Measurements from ENCODE around the gene SMIM33.
"Not testable (repeated sequence)": the region's sequence is repeated elsewhere in the genome, so short reads cannot be mapped to it uniquely, and the experiment has no call there.

Gene SMIM33

GRCh38 chr5:139457241-139457640 is 13.6 kb upstream of the SMIM33 start:
- DNase-seq (ENCODE audit: low read depth in 2 of 2), result no peak

DNA sequence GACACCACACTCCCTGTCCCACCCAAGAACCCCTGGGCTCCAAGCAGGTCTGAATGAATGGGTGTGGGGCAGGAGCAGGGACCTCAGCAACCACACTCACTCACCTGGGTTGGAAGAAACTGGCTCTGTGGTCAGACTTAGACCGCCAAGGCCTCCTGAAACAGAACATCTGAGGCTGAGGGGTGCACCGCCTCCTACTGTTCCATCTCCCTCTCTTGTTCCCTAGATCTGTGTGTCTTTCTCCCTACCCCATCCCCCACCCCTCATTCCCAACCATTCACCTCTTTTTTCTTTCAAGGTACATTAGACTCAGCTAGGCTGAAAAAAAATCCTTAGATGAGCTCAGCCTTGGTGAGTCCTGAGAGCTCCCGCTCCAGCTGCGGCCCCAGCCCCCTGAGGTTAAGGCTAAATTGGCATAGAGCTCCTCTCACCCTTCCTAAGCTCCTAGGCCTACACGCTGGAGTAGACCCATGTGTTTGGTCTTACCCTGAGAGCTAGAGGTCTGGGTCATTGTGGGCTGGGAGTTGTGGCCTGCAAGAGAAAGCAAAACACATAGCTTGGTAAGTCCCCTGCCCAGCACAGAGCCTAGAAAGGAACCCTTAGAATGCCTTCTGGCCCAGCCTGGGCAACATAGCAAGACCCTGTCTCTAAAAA is 13.0 kb upstream of the SMIM33 start:
- no peak for DNase-seq (ENCODE audit: low read depth in 2 of 2)

- peak; percentile 68 to 74 for DNase-seq (ENCODE audit: low read depth in 2 of 2)
Observed at GRCh38 chr5:139458580-139459407, 12.0 kb upstream of the SMIM33 start.

GRCh38 chr5:139459451-139459934 is 11.3 kb upstream of the SMIM33 start:
- no peak for DNase-seq (ENCODE audit: low read depth in 2 of 2)

DNA sequence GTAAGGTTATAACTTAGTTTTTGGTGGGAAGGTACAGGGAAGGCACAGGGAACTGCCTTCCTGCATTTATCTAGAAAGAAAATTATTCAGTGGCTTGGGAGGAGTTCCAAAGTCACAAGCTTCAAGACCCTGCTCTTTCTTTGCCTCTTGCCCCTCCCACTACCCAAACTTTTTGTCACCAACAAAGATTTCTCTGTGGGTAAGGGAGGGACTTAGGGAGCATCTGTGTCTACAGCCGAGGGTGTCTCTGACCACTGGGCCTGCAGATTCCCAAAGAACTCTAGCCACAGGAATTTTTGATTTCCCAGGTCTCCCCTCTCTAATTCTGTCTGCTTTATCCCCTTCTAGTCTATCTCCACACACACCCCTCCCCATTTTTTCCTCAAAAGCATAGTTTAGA is 10.3 kb upstream of the SMIM33 start:
- DNase-seq (ENCODE audit: low read depth in 2 of 2), result no peak

DNA sequence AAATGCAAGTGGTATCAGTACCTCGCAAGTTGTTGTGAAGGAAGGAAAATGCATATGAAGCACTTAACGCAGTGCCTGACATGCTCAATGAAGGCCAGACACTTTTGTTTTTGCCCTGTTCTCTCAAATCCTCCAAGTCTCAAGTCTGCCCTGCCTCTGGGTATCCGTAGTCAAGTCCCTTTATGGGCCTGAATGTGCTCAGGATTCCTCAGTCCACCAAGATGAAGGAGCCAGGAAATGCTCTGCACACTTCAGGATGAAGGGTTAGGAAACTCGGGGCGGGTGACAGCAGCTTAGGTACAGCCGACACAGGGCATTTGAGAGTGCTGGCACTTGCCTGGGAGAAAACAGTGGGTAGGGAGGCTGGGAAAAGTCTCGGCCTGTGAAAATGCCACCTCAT is 9.6 kb upstream of the SMIM33 start:
- no peak for DNase-seq (ENCODE audit: low read depth in 2 of 2)

DNA sequence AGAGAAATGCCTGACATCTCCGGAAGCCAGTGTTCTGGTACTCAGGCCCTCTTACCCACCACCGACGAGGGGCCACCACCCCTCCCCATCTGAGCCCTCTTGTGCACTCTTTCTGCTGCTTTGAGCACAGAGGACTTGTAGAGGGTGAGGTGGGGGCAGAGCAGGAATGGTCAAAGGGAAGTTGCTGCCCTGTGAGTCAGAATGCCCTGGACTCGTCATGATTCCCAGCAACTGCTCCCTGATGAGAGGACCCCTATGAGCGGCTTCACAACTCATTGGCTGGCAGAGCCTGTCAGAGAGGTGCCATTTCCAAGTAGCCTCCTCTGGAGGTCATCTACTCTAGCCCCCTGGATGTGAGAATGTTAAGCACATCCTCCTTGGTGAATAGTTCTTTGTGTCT is 9.1 kb upstream of the SMIM33 start:
- DNase-seq (ENCODE audit: low read depth in 2 of 2), result no peak

GRCh38 chr5:139462586-139463276 is 8.1 kb upstream of the SMIM33 start, which contains the start of gene ECSCR:
ECSCR (minus strand) TSS chr5:139462743; CDS start chr5:139462670, 73 bp downstream.
- no peak for DNase-seq (ENCODE audit: low read depth in 2 of 2)

DNA sequence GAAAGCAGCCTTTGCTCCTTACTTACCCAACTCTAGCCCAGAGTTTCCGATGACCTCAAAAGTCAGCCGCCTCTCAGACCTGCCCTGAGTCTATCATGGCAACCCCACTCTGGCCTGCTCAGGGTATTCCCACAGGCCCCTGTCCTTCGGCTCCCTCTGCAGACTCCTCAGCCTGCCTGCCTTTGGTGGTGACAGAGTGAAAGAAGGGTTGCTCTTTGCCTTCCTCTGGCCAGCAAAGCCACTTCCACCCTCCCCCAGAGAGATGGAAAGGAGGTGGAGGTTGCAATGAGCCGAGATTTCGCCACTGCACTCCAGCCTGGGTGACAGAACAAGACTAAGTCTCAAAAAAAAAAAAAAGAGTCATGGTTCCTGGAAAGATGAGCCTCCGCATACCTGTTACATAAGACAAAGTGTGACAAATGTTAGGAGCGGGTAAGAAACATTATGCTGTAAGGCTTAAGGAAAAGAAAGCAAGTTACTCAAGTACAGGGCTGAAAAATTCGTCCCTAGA is 2.3 kb upstream of the SMIM33 start:
- no peak for DNase-seq (ENCODE audit: low read depth in 2 of 2)

- DNase-seq (ENCODE audit: low read depth in 2 of 2), result no peak
Observed at GRCh38 chr5:139472386-139473030, 1.7 kb downstream of the SMIM33 start.

DNA sequence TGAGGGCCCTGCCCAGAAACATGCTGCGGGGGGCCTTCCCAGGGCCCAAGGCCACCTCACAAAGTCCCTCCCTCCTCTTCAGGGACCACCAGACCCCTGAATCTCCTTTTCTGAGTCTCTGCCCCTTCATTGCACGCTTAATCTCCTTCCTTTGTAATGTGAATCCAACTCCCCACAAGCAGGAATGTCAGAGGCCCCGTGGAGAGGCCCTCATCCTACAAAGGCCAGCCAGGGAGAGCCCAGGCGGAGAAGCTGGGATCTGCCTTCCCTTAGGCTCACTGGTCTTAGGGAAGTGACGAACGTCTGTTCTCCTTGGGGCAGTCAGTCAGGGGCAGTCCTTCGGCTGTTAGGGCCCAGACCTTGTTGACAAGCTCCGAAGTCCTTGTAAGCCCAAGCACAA is 2.3 kb downstream of the SMIM33 start:
- no peak for DNase-seq (ENCODE audit: low read depth in 2 of 2)

- DNase-seq (ENCODE audit: low read depth in 2 of 2), result no peak
Observed at GRCh38 chr5:139473565-139473964, 2.8 kb downstream of the SMIM33 start.

DNA sequence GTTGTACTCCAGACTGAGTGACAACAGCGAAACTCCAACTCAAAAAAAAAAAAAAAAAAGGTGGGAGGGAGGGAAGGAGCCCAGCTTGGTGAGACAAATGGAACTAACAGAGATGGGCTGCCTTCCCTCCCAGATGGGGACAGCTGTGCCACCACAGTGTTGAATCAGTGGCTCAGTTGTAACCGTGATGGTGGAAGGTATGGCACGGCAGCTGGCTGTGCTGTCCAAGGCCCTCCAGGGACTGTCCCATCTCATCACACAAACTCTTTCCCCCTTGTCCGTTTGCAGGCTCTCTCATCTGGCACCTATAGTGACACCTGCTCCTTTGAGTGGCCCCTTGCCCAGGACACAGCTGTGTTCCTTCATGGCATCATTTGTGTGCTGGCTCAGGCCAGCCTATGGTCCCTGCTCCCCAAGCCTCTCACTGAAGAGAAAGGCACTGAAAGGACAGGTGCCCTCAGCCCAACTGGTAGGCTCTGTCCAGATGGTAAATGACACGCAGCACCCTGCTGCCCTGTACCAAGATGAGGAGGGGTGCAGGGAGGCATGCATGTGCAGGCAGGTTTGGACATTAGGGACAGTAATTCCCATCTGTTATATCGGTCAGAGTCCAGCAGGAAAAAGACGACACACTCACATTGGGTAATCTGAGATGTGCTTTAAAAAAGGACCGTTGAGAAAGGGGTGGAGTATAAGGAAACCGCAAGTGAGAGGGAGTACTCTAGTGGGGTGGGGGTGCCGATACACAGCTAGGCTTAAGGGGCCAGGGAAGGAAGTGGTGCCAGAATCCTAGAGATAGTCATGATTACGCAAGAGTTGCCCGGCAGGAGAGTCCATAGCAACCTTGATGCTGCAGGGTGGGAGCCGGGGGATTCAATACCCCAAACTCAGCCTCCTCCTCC is 4.3 kb downstream of the SMIM33 start:
- no peak for DNase-seq (ENCODE audit: low read depth in 2 of 2)

GRCh38 chr5:139475865-139476617 is 5.2 kb downstream of the SMIM33 start:
- no peak for DNase-seq (ENCODE audit: low read depth in 2 of 2)

DNA sequence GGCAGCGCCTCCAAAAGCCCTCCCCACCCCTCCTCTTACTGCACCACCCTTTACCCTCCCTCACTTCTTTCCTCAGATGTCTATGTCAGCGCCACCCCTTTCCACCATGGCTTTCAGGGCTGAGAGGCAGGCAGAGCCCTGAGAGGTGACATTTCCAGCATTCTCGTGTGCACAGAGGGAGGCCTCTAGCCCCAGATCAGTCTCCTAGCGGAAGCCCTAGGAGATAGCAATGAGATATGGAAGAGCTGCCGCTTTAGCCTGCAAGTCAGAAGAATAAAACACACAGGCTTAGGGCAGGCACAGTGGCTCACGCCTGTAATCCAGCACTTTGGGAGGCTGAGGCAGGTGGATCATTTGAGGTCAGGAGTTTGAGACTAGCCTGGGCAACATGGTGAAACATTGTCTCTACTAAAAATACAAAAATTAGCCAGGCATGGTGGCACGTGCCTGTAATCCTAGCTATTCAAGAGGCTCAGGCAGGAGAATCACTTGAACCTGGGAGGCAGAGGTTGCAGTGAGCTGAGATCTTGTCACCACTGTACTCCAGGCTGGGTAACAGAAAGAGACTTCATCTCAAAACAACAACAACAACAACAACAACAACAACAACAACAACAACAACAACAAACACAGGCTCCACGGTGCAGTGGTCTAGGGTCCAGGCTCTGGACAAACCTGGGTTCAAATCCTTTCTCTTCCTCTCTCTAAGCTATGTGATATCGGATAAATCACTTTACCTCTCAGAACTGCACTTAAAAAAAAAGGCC is 8.0 kb downstream of the SMIM33 start:
- DNase-seq (ENCODE audit: low read depth in 2 of 2), result not testable (repeated sequence)

GRCh38 chr5:139479729-139480128 is 8.9 kb downstream of the SMIM33 start:
- DNase-seq (ENCODE audit: low read depth in 2 of 2), result not testable (repeated sequence)

GRCh38 chr5:139481122-139481533 is 10.3 kb downstream of the SMIM33 start:
- peak in 1 of 2 donors; percentile 33 for DNase-seq (ENCODE audit: low read depth in 2 of 2)

DNA sequence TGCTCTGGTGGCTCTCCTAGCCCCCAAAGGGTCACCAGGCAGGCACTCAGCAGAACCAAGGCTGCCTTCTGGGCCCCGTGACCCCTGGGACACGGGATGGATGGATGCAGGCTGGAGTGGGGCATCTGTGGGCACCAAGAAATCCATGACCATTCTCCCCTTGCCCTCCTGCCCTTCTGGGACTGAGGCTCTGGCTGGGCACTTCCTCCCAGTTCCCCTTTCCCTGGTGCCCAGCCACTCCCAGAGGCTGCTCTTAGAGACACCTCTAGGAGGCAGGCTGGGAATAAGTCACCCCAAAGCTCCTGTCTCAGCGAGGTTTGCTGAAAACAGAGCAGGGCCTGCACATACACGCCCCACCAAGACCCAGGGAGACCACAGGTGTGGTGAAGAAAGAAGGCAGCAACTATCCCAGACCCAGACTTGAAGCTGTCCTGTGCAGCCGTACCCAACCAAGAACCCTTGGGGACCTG is 10.8 kb downstream of the SMIM33 start:
- DNase-seq (ENCODE audit: low read depth in 2 of 2), result no peak
